ENCODE measurements around the gene STIM1.
"Not testable (repeated sequence)": the region's sequence is repeated elsewhere in the genome, so short reads cannot be mapped to it uniquely, and the experiment has no call there.

Gene STIM1

GRCh38 chr11:3986301-3986700 is 130.8 kb downstream of the STIM1 start:
- no peak for DNase-seq

- DNase-seq, result no peak
These were observed 133.9 kb downstream of the STIM1 start for GRCh38 chr11:3989276-3989920.

- no peak for DNase-seq
These were observed 134.4 kb downstream of the STIM1 start for GRCh38 chr11:3989921-3990290.

- DNase-seq, result no peak
These were observed 134.9 kb downstream of the STIM1 start for GRCh38 chr11:3990406-3990805.

- no peak for DNase-seq
These were observed 137.5 kb downstream of the STIM1 start for GRCh38 chr11:3992964-3993363.

- DNase-seq, result no peak
These were observed 138.7 kb downstream of the STIM1 start for GRCh38 chr11:3994030-3994640.

- no peak for DNase-seq
These were observed 139.8 kb downstream of the STIM1 start for GRCh38 chr11:3995307-3995706.

- DNase-seq, result no peak
These were observed 140.6 kb downstream of the STIM1 start for GRCh38 chr11:3995949-3996554.

- DNase-seq, result no peak
These were observed 141.2 kb downstream of the STIM1 start for GRCh38 chr11:3996651-3997050.

GRCh38 chr11:4004753-4005152 is 149.3 kb downstream of the STIM1 start:
- DNase-seq, result not testable (repeated sequence)

- no peak for DNase-seq
These were observed 151.6 kb downstream of the STIM1 start for GRCh38 chr11:4006946-4007680.

- DNase-seq, result no peak
These were observed 152.7 kb downstream of the STIM1 start for GRCh38 chr11:4008116-4008515.

- DNase-seq, result not testable (repeated sequence)
These were observed 161.1 kb downstream of the STIM1 start for GRCh38 chr11:4016602-4017001.

- no peak for DNase-seq
These were observed 161.7 kb downstream of the STIM1 start for GRCh38 chr11:4017129-4017528.

GRCh38 chr11:4018641-4019040 is 163.2 kb downstream of the STIM1 start:
- DNase-seq, result no peak

- no peak for DNase-seq
These were observed 164.4 kb downstream of the STIM1 start for GRCh38 chr11:4019891-4020290.

GRCh38 chr11:4022669-4023068 is 167.2 kb downstream of the STIM1 start:
- DNase-seq, result no peak

GRCh38 chr11:4025248-4025966 is 169.9 kb downstream of the STIM1 start:
- DNase-seq, result no peak

- DNase-seq, result no peak
These were observed 170.5 kb downstream of the STIM1 start for GRCh38 chr11:4025967-4026324.

GRCh38 chr11:4026389-4026788 is 170.9 kb downstream of the STIM1 start:
- no peak for DNase-seq

GRCh38 chr11:4027746-4028145 is 172.3 kb downstream of the STIM1 start:
- DNase-seq, result no peak

GRCh38 chr11:4030197-4030596 is 174.7 kb downstream of the STIM1 start:
- DNase-seq, result no peak

- DNase-seq, result no peak
These were observed 176.6 kb downstream of the STIM1 start for GRCh38 chr11:4032097-4032496.

Data from activated CD4-positive, alpha-beta T cell treated with anti-CD3 and anti-CD28 coated beads, Interleukin-2, amount 50 U/mL, for 48 hours (primary cell).